ENCODE results near the gene HMX1. TPM values are rescaled to one million over a fixed set of nuclear protein-coding genes. Genes with fewer than 3 reads are reported as not detected.

HMX1 gene
- total RNA-seq, 1 donor: not detected

DNA sequence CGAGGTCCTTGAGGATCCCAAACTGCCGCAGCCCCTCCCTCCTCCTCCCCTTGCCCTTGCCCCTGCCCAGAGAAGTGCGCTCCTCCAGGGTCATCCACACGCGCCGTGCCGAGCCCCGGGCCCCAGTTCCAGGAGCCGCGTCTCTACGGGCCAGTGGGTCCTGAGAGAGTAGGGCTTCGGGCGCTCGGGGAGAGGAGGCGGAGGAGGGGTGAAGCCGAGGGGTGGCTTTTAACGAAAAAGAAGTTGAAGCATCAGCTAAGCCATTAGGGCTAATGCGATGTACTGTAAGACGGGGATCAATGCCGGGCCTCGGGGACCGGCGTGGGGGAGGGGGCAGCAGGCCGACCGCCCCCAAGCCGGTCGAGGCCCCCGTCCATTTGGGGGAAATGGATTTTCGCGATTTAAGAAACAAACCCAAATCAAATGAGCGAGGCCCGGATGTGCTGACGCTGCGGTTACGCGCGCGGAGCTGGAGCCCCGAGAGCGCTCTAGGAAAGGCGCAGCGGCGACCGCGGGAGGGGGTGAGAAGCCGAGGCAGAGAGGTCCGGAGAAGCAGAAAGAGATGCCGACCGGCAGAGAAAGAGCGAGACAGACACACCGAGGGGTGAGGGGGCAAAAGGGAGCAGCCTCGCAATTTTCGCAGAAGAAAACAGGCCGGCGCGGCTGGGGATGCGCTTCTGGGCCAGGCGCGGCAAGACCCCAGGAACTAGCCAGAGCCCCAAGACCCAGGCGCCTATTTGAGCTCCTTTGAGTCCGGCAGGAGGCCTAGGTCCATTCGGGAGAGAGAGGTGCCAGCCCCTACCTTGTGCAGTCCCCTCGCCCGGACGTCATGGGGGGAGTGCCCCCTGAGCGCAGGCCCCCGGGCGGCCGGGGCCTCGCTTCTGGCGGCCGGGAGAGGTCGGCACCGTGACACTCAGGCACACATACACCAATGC lies 13.6 kb downstream of the HMX1 start:
- no peak overlapping the region for H3K27ac ChIP-seq (ENCODE audit: low read depth, low read length)
- no peaks in the 10 kb centered on the region for H3K9me3 ChIP-seq (ENCODE audit: low read depth, low read length)
- no peaks in the 10 kb centered on the region for H3K79me2 ChIP-seq (ENCODE audit: insufficient read depth, low read length)
- H4K20me1 ChIP-seq (ENCODE audit: insufficient read depth, low read length): no peaks in the 10 kb centered on the region
- H3K27me3 ChIP-seq (ENCODE audit: insufficient read depth, low read length): peaks cover 81% of the 10 kb centered on the region
- DNase-seq (ENCODE audit: insufficient read length, low spot score, missing footprints): peak; percentile 81
- H3K4me1 ChIP-seq (ENCODE audit: insufficient read depth, low read length): no peaks in the 10 kb centered on the region
- no peak overlapping the region for H3K4me2 ChIP-seq (ENCODE audit: insufficient read depth, low read length)
- TF ChIP-seq, protein P1, sequence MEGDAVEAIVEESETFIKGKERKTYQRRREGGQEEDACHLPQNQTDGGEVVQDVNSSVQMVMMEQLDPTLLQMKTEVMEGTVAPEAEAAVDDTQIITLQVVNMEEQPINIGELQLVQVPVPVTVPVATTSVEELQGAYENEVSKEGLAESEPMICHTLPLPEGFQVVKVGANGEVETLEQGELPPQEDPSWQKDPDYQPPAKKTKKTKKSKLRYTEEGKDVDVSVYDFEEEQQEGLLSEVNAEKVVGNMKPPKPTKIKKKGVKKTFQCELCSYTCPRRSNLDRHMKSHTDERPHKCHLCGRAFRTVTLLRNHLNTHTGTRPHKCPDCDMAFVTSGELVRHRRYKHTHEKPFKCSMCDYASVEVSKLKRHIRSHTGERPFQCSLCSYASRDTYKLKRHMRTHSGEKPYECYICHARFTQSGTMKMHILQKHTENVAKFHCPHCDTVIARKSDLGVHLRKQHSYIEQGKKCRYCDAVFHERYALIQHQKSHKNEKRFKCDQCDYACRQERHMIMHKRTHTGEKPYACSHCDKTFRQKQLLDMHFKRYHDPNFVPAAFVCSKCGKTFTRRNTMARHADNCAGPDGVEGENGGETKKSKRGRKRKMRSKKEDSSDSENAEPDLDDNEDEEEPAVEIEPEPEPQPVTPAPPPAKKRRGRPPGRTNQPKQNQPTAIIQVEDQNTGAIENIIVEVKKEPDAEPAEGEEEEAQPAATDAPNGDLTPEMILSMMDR (IDR thresholded peaks at IDR 0.05; ENCODE audit: extremely low read depth, low read depth, low read length): no peak
- no peak overlapping the region for H2AFZ ChIP-seq (ENCODE audit: low read length)
- no peak overlapping the region for H3K4me3 ChIP-seq (ENCODE audit: insufficient read depth, low read length)
- H3K36me3 ChIP-seq (ENCODE audit: insufficient read depth, low read length): no peaks in the 10 kb centered on the region

DNA sequence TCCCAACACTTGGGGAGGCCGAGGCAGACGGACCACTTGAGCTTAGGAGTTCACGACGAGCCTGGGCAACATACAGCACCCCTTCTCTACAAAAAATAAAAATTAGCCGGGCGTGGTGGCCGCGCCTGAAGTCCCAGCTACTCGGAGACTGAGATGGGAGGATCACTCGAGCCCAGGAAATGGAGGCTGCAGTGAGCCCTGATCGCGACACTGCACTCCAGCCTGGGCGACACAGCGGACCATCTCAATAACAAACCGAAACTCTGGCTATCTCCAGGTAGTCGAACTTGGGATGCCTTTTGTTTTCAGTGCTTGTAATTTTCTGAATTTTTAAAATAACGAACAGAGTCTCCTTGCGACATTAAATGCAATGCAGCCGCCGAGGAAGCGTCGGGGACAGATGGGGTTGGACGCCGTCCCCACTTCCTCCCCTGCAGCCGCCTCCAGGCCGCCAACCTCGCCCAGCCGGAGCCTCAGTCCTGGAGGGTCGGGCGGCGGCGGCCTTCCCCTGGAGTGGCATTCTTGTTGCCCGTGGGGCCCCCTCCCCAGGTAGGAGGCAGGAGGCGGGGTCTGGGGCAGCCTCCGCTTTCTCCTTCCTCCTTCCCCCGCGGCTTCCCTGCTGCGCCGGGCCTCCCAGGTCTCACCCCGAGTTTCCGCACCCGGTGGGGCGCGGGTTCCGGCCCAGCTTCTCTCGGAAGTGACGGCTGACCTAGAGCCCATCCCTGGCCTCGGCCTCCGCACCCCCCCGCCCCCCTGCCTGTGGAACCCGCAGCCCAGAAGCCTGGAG lies 14.6 kb downstream of the HMX1 start:
- TF ChIP-seq, protein P1 (IDR thresholded peaks at IDR 0.05; ENCODE audit: extremely low read depth, low read depth, low read length): no peak
- Histone ChIP-seq H3K27me3 (ENCODE audit: insufficient read depth, low read length) (peaks cover 71% of the 10 kb centered on the region), H3K4me1 (ENCODE audit: insufficient read depth, low read length) (no peaks in the 10 kb centered on the region), H3K27ac (ENCODE audit: low read depth, low read length) (no peak overlapping the region), H3K4me2 (ENCODE audit: insufficient read depth, low read length) (no peak overlapping the region), H3K4me3 (ENCODE audit: insufficient read depth, low read length) (no peak overlapping the region), H2AFZ (ENCODE audit: low read length) (no peak overlapping the region), H3K9me3 (ENCODE audit: low read depth, low read length) (no peaks in the 10 kb centered on the region), H3K36me3 (ENCODE audit: insufficient read depth, low read length) (no peaks in the 10 kb centered on the region), H3K79me2 (ENCODE audit: insufficient read depth, low read length) (no peaks in the 10 kb centered on the region), H4K20me1 (ENCODE audit: insufficient read depth, low read length) (no peaks in the 10 kb centered on the region)
- DNase-seq (ENCODE audit: insufficient read length, low spot score, missing footprints): no peak

DNA sequence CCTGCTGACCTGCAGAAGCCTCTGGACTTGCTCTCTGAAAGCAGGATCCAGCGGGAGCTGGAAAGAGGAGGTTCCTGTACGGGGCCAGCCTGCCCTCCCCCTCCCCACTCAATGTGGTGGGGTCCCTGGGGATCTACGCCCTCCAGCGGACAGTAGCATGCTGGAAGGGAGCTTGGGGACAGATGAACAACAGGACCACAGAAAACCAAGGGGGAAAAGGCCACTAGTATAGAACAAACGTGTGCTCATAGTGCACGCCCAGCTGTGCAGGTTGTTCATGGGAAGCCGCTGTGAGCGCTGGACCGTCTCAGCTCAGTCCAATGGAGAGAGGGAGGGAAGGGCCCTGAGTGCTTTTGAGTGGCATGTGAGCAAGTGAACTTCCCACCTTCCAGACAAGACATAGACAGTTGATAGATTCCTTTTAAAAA lies 15.8 kb downstream of the HMX1 start:
- DNase-seq (ENCODE audit: insufficient read length, low spot score, missing footprints): no peak
- Histone ChIP-seq H3K27me3 (ENCODE audit: insufficient read depth, low read length) (peaks cover 62% of the 10 kb centered on the region), H2AFZ (ENCODE audit: low read length) (no peak overlapping the region), H3K4me3 (ENCODE audit: insufficient read depth, low read length) (no peak overlapping the region), H3K79me2 (ENCODE audit: insufficient read depth, low read length) (no peaks in the 10 kb centered on the region), H4K20me1 (ENCODE audit: insufficient read depth, low read length) (no peaks in the 10 kb centered on the region), H3K4me2 (ENCODE audit: insufficient read depth, low read length) (no peak overlapping the region), H3K27ac (ENCODE audit: low read depth, low read length) (no peak overlapping the region), H3K36me3 (ENCODE audit: insufficient read depth, low read length) (no peaks in the 10 kb centered on the region), H3K4me1 (ENCODE audit: insufficient read depth, low read length) (no peaks in the 10 kb centered on the region), H3K9me3 (ENCODE audit: low read depth, low read length) (no peaks in the 10 kb centered on the region)
- TF ChIP-seq, protein P1 (IDR thresholded peaks at IDR 0.05; ENCODE audit: extremely low read depth, low read depth, low read length): no peak

DNA sequence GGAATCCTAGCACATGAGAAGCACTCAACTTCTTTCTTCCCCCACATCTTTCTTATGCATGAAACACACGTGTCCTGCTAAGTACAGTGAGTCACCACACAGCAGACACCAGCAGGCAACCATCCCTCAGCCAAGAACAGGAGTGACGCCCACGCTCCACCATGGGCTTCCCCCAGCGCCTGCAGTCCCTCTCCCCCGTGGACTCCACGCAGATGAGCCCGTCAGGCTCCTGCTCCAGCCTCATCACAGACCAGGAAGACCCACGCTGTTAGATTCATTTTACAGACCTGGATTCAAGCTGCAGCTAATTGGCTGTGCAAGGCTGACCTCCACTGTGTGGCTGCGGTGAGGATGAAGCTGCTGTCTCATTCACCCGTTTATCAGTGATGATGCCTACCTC lies 16.7 kb downstream of the HMX1 start:
- TF ChIP-seq, protein P1 (IDR thresholded peaks at IDR 0.05; ENCODE audit: extremely low read depth, low read depth, low read length): no peak
- Histone ChIP-seq H3K4me3 (ENCODE audit: insufficient read depth, low read length) (no peak overlapping the region), H3K9me3 (ENCODE audit: low read depth, low read length) (no peaks in the 10 kb centered on the region), H3K27me3 (ENCODE audit: insufficient read depth, low read length) (peaks cover 55% of the 10 kb centered on the region), H4K20me1 (ENCODE audit: insufficient read depth, low read length) (no peaks in the 10 kb centered on the region), H3K36me3 (ENCODE audit: insufficient read depth, low read length) (no peaks in the 10 kb centered on the region), H3K4me1 (ENCODE audit: insufficient read depth, low read length) (no peaks in the 10 kb centered on the region), H2AFZ (ENCODE audit: low read length) (no peak overlapping the region), H3K79me2 (ENCODE audit: insufficient read depth, low read length) (no peaks in the 10 kb centered on the region), H3K27ac (ENCODE audit: low read depth, low read length) (no peak overlapping the region), H3K4me2 (ENCODE audit: insufficient read depth, low read length) (no peak overlapping the region)
- no peak for DNase-seq (ENCODE audit: insufficient read length, low spot score, missing footprints)
